Retina (tissue), 1 donor: ENCODE results near the gene DTX1.
"Not testable (repeated sequence)": the region's sequence is repeated elsewhere in the genome, so short reads cannot be mapped to it uniquely, and the experiment has no call there.

Source experiments
- DNase-seq: peaks from one replicate; pipeline ENCODE4 v3.0.0-alpha.2; 2016

DTX1 gene

DNA sequence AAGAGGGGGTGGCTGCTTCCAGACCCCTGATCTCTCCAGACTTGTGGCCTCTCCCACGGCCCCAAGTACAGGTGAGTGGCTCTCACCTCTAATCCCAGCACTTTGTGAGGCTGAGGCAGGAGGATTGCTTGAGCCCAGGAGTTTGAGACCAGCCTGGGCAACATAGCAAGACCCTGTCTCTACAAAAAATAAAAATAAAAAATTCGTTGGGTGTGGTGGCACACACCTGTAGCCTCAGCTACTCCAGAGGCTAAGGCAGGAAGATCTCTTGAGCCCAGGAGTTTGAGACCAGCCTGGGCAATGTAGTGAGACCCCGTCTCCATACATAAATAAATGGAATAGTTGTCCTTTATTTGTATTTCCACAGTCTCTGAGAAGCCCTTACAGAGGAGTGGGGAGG is 85.2 kb downstream of the DTX1 start:
- DNase-seq = not testable (repeated sequence)

DNA sequence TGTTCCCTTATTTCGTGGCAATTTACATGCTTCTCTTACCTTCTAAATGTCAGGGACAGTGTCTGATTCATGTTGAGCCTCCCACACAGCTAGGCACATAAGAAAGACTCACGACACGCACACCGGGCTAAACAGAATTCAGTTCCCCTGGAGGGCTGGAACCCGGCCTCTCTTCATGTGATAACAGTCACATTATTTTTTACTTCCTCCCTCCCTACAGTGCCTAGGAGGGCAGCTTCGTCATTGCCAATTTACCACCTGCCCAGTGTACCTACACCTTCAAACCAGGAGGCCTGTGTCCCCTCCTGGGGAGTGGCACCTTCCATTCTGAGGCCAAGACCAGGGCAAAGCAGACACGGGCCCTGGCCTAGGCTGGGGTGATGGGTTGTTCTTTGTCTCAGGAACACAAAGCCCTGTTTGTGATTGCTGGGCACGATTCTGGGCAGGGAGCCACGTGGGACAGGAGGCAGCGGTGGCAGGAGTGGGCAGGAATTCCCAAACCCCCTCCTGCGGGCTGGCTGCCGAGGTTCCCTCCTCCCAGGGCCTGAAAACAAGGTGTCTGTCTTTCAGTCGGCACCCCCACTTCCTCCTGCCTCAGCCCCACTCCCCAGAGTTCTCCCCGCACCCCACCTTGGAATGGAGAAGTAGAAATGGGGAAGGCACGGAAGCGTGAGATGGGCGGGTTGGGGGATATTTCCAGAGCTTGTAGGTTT is 85.8 kb downstream of the DTX1 start:
- DNase-seq = no peak

DNA sequence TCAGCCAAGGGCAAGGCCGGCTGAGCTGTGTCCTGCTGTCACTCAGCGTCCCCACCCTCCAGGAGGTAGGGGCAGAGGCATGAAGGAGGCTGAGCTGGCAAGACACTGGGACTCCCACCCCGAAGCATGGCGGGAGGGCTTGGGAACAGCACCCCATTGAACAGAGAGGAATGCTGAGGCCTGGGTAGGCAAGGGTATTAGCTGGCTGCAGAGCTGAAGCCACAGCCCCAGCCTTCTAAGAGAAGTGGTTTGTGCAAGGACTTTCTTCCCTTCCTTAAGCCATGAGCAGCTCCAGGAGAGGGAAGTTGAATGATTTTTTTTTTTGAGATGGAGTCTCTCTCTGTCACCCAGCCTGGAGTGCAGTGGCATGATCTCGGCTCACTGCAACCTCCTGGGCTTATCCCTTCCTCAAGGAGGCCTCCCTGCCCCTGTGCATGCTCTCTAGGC is 86.4 kb downstream of the DTX1 start:
- DNase-seq = no peak

DNA sequence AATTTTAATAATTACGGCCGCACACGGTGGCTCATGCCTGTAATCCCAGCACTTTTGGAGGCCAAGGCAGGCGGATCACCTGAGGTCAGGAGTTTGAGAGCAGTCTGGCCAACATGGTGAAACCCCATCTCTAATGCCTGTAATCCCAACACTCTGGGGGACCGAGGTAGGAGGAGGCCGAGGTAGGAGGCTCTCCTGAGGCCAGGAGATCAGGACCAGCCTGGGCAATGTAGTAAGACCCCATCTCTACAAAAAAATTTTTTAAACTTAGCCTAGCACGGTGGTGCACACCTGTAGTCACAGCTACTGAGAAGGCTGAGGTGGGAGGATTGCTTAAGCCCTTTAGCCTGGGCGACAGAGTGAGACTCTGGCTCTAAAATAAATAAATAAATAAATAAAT is 87.4 kb downstream of the DTX1 start:
- no peak for DNase-seq

DNA sequence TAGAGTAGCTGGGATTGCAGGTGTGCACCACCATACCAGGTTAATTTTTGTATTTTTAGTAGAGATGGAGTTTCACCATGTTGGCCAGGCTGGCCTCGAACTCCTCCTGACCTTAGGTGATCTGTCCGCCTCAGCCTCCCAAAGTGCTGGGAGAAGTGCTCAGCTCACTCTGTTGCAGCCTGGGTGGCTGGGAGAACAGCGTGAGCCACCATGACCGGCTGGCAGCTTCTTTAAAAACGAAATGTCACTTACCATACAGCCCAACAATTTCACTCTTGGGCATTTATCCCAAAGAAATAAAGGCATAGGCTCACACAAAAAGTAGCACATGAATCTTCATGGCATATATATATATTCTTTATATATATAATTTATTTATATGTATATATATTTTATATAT is 88.3 kb downstream of the DTX1 start:
- no peak for DNase-seq

DNA sequence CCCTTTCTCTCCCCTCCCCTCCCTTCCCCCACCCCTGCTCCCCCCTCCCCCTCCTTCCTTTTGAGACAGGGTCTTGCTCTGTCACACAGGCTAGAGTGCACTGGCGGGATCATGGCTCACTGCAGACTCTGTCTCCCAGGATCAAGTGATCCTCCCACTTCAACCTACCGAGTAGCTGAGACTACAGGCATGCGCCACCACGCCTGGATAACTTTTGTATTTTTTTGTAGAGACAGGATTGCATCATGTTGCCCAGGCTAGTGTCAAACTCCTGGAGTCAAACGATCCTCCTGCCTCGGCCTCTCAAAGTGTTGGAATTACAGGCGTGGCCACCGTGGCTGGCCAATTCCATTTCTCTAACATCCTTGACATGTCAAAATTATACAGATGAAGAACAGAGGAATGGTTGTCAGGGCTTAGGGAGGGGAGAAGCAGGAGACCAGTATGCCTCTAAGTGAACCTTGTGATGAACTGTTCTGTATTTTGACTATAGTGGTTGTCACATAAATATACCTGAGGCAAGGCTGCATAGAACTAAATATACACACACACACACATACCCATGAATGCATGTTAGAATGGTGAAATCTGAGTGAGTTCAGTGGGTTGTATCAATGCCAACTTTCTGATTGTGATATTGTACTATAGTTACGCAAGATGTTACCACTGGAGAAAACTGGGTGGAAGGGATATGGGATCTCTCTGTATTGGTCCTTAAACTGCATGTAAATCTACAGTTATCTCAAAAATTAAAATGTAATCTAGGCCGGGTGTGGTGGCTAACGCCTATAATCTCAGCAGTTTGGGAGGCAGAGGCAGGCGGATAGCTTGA is 89.4 kb downstream of the DTX1 start:
- no peak for DNase-seq

DNA sequence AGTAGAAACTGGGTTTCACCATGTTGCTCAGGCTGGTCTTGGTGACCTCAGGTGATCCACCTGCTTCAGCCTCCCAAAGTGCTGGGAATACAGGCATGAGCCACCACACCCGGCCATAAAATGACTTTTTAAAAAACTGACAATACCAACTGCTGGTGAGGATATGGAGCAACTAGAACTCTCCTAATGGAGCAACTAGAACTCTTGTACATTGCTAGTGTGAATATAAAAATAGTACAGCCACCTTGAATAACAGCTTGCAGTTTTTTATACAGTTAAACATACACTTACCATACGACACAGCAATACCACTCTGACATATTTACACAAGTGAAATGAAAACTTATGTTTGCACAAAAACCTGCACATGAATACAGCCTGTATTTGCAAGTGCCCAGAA is 90.5 kb downstream of the DTX1 start:
- no peak for DNase-seq
